Activated CD4-positive, alpha-beta T cell treated with anti-CD3 and anti-CD28 coated beads, Interleukin-2, amount 10 ng/mL, durations not matched to agents 7 days and 5 days (primary cell): ENCODE results near the gene COG3. TPM values are rescaled to one million over a fixed set of nuclear protein-coding genes. Genes with fewer than 3 reads are reported as not detected.

Experiments
- CTCF ChIA-PET: fragments of 350-600 bp; sonication (Branson Sonifier 250); formaldehyde crosslinking; loops from one replicate; lab custom pipeline; 2021; ENCODE audit warnings: antibody characterized with exemption; lab: Charles Lee
- POLR2A ChIA-PET: fragments of 350-600 bp; sonication (Branson Sonifier 250); formaldehyde crosslinking; loops from one replicate; lab custom pipeline; 2021; ENCODE audit warnings: antibody characterized with exemption; lab: Charles Lee
- DNase-seq: peaks from one replicate; pipeline ENCODE4 v3.0.0-alpha.2; 2020
- H3K27ac Mint-ChIP-seq: one replicate; pipeline ENCODE4 v1.8.0; 2021; ENCODE audit warnings: mild to moderate bottlenecking, moderate library complexity, mixed read lengths
- H3K27me3 Mint-ChIP-seq: one replicate; pipeline ENCODE4 v1.8.0; 2021; ENCODE audit warnings: mixed read lengths
- H3K36me3 Mint-ChIP-seq: one replicate; pipeline ENCODE4 v1.8.0; 2021; ENCODE audit warnings: low read depth, mixed read lengths
- H3K4me1 Mint-ChIP-seq: one replicate; pipeline ENCODE4 v1.8.0; 2021; ENCODE audit warnings: mixed read lengths
- H3K4me3 Mint-ChIP-seq: one replicate; pipeline ENCODE4 v1.8.0; 2021; ENCODE audit warnings: mild to moderate bottlenecking, moderate library complexity, mixed read lengths
- H3K9me3 Mint-ChIP-seq: one replicate; pipeline ENCODE4 v1.8.0; 2021; ENCODE audit warnings: mixed read lengths
- total RNA-seq, 2 experiments: library from RNA; stranded (reverse); gene quantifications; one replicate each; pipeline ENCODE4 v1.2.3, GENCODE V29; 2021

The COG3 gene
- total RNA-seq, 2 experiments from 2014 or later, result 20.9 to 25.0 TPM

GRCh38 chr13:45542391-45542790 is 77.7 kb downstream of the COG3 start:
- no peak for DNase-seq
- ChIA-PET POLR2A (no interaction called here), CTCF (no interaction called here)
- Mint-ChIP-seq H3K9me3 (no peaks in the 10 kb centered on the region), H3K4me3 (no peak overlapping the region), H3K27ac (peak overlapping the region; percentile 78), H3K27me3 (no peaks in the 10 kb centered on the region), H3K4me1 (no peaks in the 10 kb centered on the region), H3K36me3 (no peaks in the 10 kb centered on the region)

- ChIA-PET CTCF (interaction anchor here (0.6 kb wide), 1 partner anchor 521 kb away, joined by 5 read pairs; no protein-coding TSS in a partner anchor), POLR2A (no interaction called here)
- DNase-seq, result no peak
- Mint-ChIP-seq H3K9me3 (no peaks in the 10 kb centered on the region), H3K4me1 (no peaks in the 10 kb centered on the region), H3K36me3 (no peaks in the 10 kb centered on the region), H3K4me3 (no peak overlapping the region), H3K27ac (no peak overlapping the region), H3K27me3 (no peaks in the 10 kb centered on the region)
Measured at GRCh38 chr13:45542878-45543277, 78.1 kb downstream of the COG3 start.

- Mint-ChIP-seq H3K36me3 (no peaks in the 10 kb centered on the region), H3K27me3 (no peaks in the 10 kb centered on the region)
- CTCF ChIA-PET, result no interaction called here
Measured at GRCh38 chr13:45544520-45544919, 79.8 kb downstream of the COG3 start.

GRCh38 chr13:45545686-45546409 is 81.1 kb downstream of the COG3 start:
- POLR2A ChIA-PET, result no interaction called here
- Mint-ChIP-seq H3K27ac (no peak overlapping the region), H3K4me1 (no peaks in the 10 kb centered on the region), H3K9me3 (no peaks in the 10 kb centered on the region), H3K4me3 (no peak overlapping the region), H3K27me3 (peaks cover 5% of the 10 kb centered on the region), H3K36me3 (no peaks in the 10 kb centered on the region)
- no peak for DNase-seq
- CTCF ChIA-PET, result no interaction called here

More at GRCh38 chr13:45544520-45544919, 79.8 kb downstream of the COG3 start:
- Mint-ChIP-seq H3K4me3 (no peak overlapping the region), H3K9me3 (no peaks in the 10 kb centered on the region), H3K27ac (no peak overlapping the region), H3K4me1 (no peaks in the 10 kb centered on the region)
- no peak for DNase-seq
- POLR2A ChIA-PET, result no interaction called here

- CTCF ChIA-PET, result no interaction called here
- H3K4me1 Mint-ChIP-seq, result no peaks in the 10 kb centered on the region
- H3K27me3 Mint-ChIP-seq, result peaks cover 5% of the 10 kb centered on the region
- H3K27ac Mint-ChIP-seq, result no peak overlapping the region
- DNase-seq, result no peak
- no peaks in the 10 kb centered on the region for H3K36me3 Mint-ChIP-seq
- no peak overlapping the region for H3K4me3 Mint-ChIP-seq
- H3K9me3 Mint-ChIP-seq, result no peaks in the 10 kb centered on the region
- POLR2A ChIA-PET, result no interaction called here
Measured at GRCh38 chr13:45546410-45546765, 81.6 kb downstream of the COG3 start.

- DNase-seq, result no peak
- H3K27ac Mint-ChIP-seq, result no peak overlapping the region
- H3K4me1 Mint-ChIP-seq, result no peaks in the 10 kb centered on the region
- CTCF ChIA-PET, result no interaction called here
- POLR2A ChIA-PET, result no interaction called here
- no peak overlapping the region for H3K4me3 Mint-ChIP-seq
- H3K27me3 Mint-ChIP-seq, result peaks cover 13% of the 10 kb centered on the region
- H3K36me3 Mint-ChIP-seq, result no peaks in the 10 kb centered on the region
- no peaks in the 10 kb centered on the region for H3K9me3 Mint-ChIP-seq
Measured at GRCh38 chr13:45548281-45548680, 83.5 kb downstream of the COG3 start.

- Mint-ChIP-seq H3K4me1 (peaks cover 3% of the 10 kb centered on the region), H3K9me3 (no peaks in the 10 kb centered on the region), H3K4me3 (no peak overlapping the region), H3K27ac (no peak overlapping the region), H3K27me3 (peaks cover 21% of the 10 kb centered on the region), H3K36me3 (no peaks in the 10 kb centered on the region)
- ChIA-PET CTCF (no interaction called here), POLR2A (no interaction called here)
- no peak for DNase-seq
Measured at GRCh38 chr13:45554604-45555109, 89.9 kb downstream of the COG3 start.

- Mint-ChIP-seq H3K4me1 (peaks cover 2% of the 10 kb centered on the region), H3K9me3 (peaks cover 5% of the 10 kb centered on the region), H3K27ac (no peak overlapping the region), H3K36me3 (peaks cover 3% of the 10 kb centered on the region), H3K4me3 (no peak overlapping the region), H3K27me3 (peaks cover 4% of the 10 kb centered on the region)
- no peak for DNase-seq
- CTCF ChIA-PET, result no interaction called here
- POLR2A ChIA-PET, result no interaction called here
Measured at GRCh38 chr13:45564133-45564776, 99.5 kb downstream of the COG3 start.

GRCh38 chr13:45565331-45565730 is 100.6 kb downstream of the COG3 start:
- ChIA-PET CTCF (no interaction called here), POLR2A (no interaction called here)
- Mint-ChIP-seq H3K4me3 (no peak overlapping the region), H3K36me3 (peaks cover 3% of the 10 kb centered on the region), H3K4me1 (no peaks in the 10 kb centered on the region), H3K27me3 (peaks cover 3% of the 10 kb centered on the region), H3K9me3 (peaks cover 5% of the 10 kb centered on the region), H3K27ac (no peak overlapping the region)
- DNase-seq, result no peak

GRCh38 chr13:45575146-45575829 is 110.5 kb downstream of the COG3 start:
- H3K4me3 Mint-ChIP-seq, result no peak overlapping the region

GRCh38 chr13:45575830-45576180 is 111.1 kb downstream of the COG3 start:
- peaks cover 16% of the 10 kb centered on the region for H3K27me3 Mint-ChIP-seq
- no peak overlapping the region for H3K27ac Mint-ChIP-seq
- DNase-seq, result no peak
- no peaks in the 10 kb centered on the region for H3K4me1 Mint-ChIP-seq
- no peak overlapping the region for H3K4me3 Mint-ChIP-seq
- ChIA-PET CTCF (no interaction called here), POLR2A (no interaction called here)
- no peaks in the 10 kb centered on the region for H3K9me3 Mint-ChIP-seq
- H3K36me3 Mint-ChIP-seq, result no peaks in the 10 kb centered on the region

More at GRCh38 chr13:45575146-45575829, 110.5 kb downstream of the COG3 start:
- no peaks in the 10 kb centered on the region for H3K9me3 Mint-ChIP-seq
- no peaks in the 10 kb centered on the region for H3K36me3 Mint-ChIP-seq
- H3K27me3 Mint-ChIP-seq, result peaks cover 16% of the 10 kb centered on the region
- no peaks in the 10 kb centered on the region for H3K4me1 Mint-ChIP-seq
- no peak for DNase-seq
- H3K27ac Mint-ChIP-seq, result no peak overlapping the region
- ChIA-PET POLR2A (no interaction called here), CTCF (no interaction called here)

GRCh38 chr13:45576466-45576865 is 111.7 kb downstream of the COG3 start:
- H3K4me1 Mint-ChIP-seq, result no peaks in the 10 kb centered on the region
- CTCF ChIA-PET, result interaction anchor here (0.6 kb wide), 1 partner anchor 424 kb away, joined by 5 read pairs; no protein-coding TSS in a partner anchor
- DNase-seq, result no peak
- POLR2A ChIA-PET, result no interaction called here
- no peaks in the 10 kb centered on the region for H3K9me3 Mint-ChIP-seq
- H3K27me3 Mint-ChIP-seq, result peaks cover 15% of the 10 kb centered on the region
- H3K27ac Mint-ChIP-seq, result no peak overlapping the region
- H3K36me3 Mint-ChIP-seq, result no peaks in the 10 kb centered on the region
- no peak overlapping the region for H3K4me3 Mint-ChIP-seq
